Glutamatergic neuron (in vitro differentiated cells): ENCODE results near the gene ANKMY1. TPM values are rescaled to one million over a fixed set of nuclear protein-coding genes. Genes with fewer than 3 reads are reported as not detected.

Experiments
- DNase-seq: peaks from one replicate; pipeline ENCODE4 v3.0.0; 2022
- H3K27ac Mint-ChIP-seq: one replicate; pipeline ENCODE4 v1.8.0; 2020; ENCODE audit warnings: mild to moderate bottlenecking, mixed read lengths, inconsistent platforms; ENCODE audit not compliant: unreplicated experiment
- H3K27me3 Mint-ChIP-seq: one replicate; pipeline ENCODE4 v1.8.0; 2020; ENCODE audit warnings: mild to moderate bottlenecking, moderate library complexity, mixed read lengths, inconsistent platforms; ENCODE audit not compliant: unreplicated experiment
- H3K36me3 Mint-ChIP-seq: one replicate; pipeline ENCODE4 v1.8.0; 2020; ENCODE audit warnings: mild to moderate bottlenecking, mixed read lengths, inconsistent platforms; ENCODE audit not compliant: unreplicated experiment
- H3K4me1 Mint-ChIP-seq: one replicate; pipeline ENCODE4 v1.8.0; 2020; ENCODE audit warnings: mild to moderate bottlenecking, low read depth, mixed read lengths, inconsistent platforms; ENCODE audit not compliant: unreplicated experiment
- H3K4me3 Mint-ChIP-seq: one replicate; pipeline ENCODE4 v1.8.0; 2020; ENCODE audit warnings: mild to moderate bottlenecking, mixed read lengths, inconsistent platforms; ENCODE audit not compliant: unreplicated experiment
- H3K9me3 Mint-ChIP-seq: one replicate; pipeline ENCODE4 v1.8.0; 2020; ENCODE audit warnings: mild to moderate bottlenecking, moderate library complexity, mixed read lengths, inconsistent platforms; ENCODE audit not compliant: unreplicated experiment
- CTCF ChIP-seq: fragments of 200-600 bp; sonication (generic); IDR thresholded peaks from one replicate; pipeline ENCODE4 v1.5.0; 2021; ENCODE audit not compliant: partially characterized antibody, unreplicated experiment
- total RNA-seq: library from RNA; stranded (reverse); fragmentation: NEBNext Ultra II Directional; extraction: Animal tissue kit (Norgen Biotek cat#: 25700); gene quantifications from one replicate; pipeline ENCODE4 v1.2.1, GENCODE V29; 2021; ENCODE audit not compliant: unreplicated experiment

The ANKMY1 gene
- total RNA-seq, 1 donor from 2014 or later = 9.0 TPM

DNA sequence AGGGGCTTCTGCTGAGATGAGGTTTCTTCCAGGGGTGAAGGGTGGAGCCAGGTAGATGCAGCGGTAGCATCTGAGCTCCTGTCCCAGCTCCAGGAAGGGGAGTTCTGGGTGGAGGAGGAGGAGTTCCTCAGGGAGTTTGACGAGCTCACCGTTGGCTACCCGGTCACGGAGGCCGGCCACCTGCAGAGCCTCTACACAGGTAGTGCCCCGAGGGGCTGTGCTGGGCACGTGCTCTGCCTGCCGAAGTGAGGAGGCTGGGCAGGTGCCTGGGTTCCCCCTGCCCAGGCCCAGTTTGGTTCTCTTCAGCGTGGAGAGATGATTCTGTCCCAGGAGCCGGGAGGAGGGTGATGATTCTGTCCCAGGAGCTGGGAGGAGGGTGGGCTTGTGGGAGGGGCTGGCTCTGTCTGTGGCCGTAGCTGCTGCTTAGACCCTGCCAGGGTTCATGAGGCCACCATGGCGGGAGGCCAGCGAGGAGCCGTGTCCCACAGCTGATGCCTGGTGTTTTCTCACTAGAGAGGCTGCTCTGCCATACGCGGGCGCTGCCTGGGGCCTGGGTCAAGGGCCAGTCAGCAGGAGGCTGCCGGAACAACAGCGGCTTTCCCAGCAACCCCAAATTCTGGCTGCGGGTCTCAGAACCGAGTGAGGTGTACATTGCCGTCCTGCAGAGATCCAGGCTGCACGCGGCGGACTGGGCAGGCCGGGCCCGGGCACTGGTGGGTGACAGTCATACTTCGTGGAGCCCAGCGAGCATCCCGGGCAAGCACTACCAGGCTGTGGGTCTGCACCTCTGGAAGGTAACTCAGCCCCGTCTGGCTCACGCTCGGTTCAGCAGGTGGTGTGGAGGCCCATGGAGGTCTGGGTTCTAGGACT, 37.0 kb upstream of the ANKMY1 start:
- no peaks in the 10 kb centered on the region for H3K36me3 Mint-ChIP-seq
- no peaks in the 10 kb centered on the region for H3K4me1 Mint-ChIP-seq
- no peaks in the 10 kb centered on the region for H3K9me3 Mint-ChIP-seq
- no peak overlapping the region for H3K27ac Mint-ChIP-seq
- H3K27me3 Mint-ChIP-seq = no peaks in the 10 kb centered on the region
- H3K4me3 Mint-ChIP-seq = no peak overlapping the region
- peak; percentile 16 for DNase-seq
- TF ChIP-seq CTCF = no peak

GRCh38 chr2:240593703-240594451, 36.1 kb upstream of the ANKMY1 start:
- H3K9me3 Mint-ChIP-seq = no peaks in the 10 kb centered on the region
- peak; percentile 15 for DNase-seq
- no peak overlapping the region for H3K27ac Mint-ChIP-seq
- H3K36me3 Mint-ChIP-seq = no peaks in the 10 kb centered on the region
- TF ChIP-seq CTCF = no peak
- no peaks in the 10 kb centered on the region for H3K4me1 Mint-ChIP-seq
- no peaks in the 10 kb centered on the region for H3K27me3 Mint-ChIP-seq
- H3K4me3 Mint-ChIP-seq = no peak overlapping the region

GRCh38 chr2:240593026-240593702, 35.4 kb upstream of the ANKMY1 start:
- no peak overlapping the region for H3K27ac Mint-ChIP-seq
- no peaks in the 10 kb centered on the region for H3K36me3 Mint-ChIP-seq
- H3K27me3 Mint-ChIP-seq = peaks cover 5% of the 10 kb centered on the region
- peaks cover 4% of the 10 kb centered on the region for H3K4me1 Mint-ChIP-seq
- H3K9me3 Mint-ChIP-seq = peaks cover 3% of the 10 kb centered on the region
- no peak for TF ChIP-seq CTCF
- no peak overlapping the region for H3K4me3 Mint-ChIP-seq
- DNase-seq = no peak

DNA sequence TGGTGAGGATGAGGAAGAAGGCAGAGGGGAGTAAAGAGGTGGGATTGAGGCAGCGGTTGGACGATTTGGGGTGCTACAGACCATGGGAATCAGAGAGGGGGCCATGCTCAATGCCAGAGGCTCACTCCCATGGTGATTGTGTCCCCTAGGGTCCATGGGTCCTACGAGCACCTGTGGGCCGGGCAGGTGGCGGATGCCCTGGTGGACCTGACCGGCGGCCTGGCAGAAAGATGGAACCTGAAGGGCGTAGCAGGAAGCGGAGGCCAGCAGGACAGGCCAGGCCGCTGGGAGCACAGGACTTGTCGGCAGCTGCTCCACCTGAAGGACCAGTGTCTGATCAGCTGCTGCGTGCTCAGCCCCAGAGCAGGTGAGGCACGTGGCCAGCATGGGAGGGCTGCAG, 34.0 kb upstream of the ANKMY1 start:
- Mint-ChIP-seq H3K36me3 (no peaks in the 10 kb centered on the region), H3K4me3 (no peak overlapping the region), H3K27ac (no peak overlapping the region), H3K9me3 (peaks cover 12% of the 10 kb centered on the region), H3K27me3 (peaks cover 5% of the 10 kb centered on the region), H3K4me1 (peaks cover 11% of the 10 kb centered on the region)
- TF ChIP-seq CTCF = no peak
- DNase-seq = peak; percentile 10
